Activated CD4-positive, alpha-beta T cell treated with anti-CD3 and anti-CD28 coated beads, Interleukin-2, amount 10 ng/mL, durations not matched to agents 7 days and 5 days (primary cell): ENCODE measurements around the gene PARP3. TPM values are rescaled to one million over a fixed set of nuclear protein-coding genes. Genes with fewer than 3 reads are reported as not detected.

ENCODE experiments used
- CTCF ChIA-PET: fragments of 350-600 bp; sonication (Branson Sonifier 250); formaldehyde crosslinking; loops from one replicate; lab custom pipeline; 2021; ENCODE audit warnings: antibody characterized with exemption; lab: Charles Lee
- POLR2A ChIA-PET: fragments of 350-600 bp; sonication (Branson Sonifier 250); formaldehyde crosslinking; loops from one replicate; lab custom pipeline; 2021; ENCODE audit warnings: antibody characterized with exemption; lab: Charles Lee
- DNase-seq: peaks from one replicate; pipeline ENCODE4 v3.0.0-alpha.2; 2020
- H3K27ac Mint-ChIP-seq: one replicate; pipeline ENCODE4 v1.8.0; 2021; ENCODE audit warnings: mild to moderate bottlenecking, moderate library complexity, mixed read lengths
- H3K27me3 Mint-ChIP-seq: one replicate; pipeline ENCODE4 v1.8.0; 2021; ENCODE audit warnings: mixed read lengths
- H3K36me3 Mint-ChIP-seq: one replicate; pipeline ENCODE4 v1.8.0; 2021; ENCODE audit warnings: low read depth, mixed read lengths
- H3K4me1 Mint-ChIP-seq: one replicate; pipeline ENCODE4 v1.8.0; 2021; ENCODE audit warnings: mixed read lengths
- H3K4me3 Mint-ChIP-seq: one replicate; pipeline ENCODE4 v1.8.0; 2021; ENCODE audit warnings: mild to moderate bottlenecking, moderate library complexity, mixed read lengths
- H3K9me3 Mint-ChIP-seq: one replicate; pipeline ENCODE4 v1.8.0; 2021; ENCODE audit warnings: mixed read lengths
- total RNA-seq, 2 experiments: library from RNA; stranded (reverse); gene quantifications; one replicate each; pipeline ENCODE4 v1.2.3, GENCODE V29; 2021

PARP3 gene
- total RNA-seq, 2 experiments from 2014 or later, result 22.1 to 22.9 TPM

DNA sequence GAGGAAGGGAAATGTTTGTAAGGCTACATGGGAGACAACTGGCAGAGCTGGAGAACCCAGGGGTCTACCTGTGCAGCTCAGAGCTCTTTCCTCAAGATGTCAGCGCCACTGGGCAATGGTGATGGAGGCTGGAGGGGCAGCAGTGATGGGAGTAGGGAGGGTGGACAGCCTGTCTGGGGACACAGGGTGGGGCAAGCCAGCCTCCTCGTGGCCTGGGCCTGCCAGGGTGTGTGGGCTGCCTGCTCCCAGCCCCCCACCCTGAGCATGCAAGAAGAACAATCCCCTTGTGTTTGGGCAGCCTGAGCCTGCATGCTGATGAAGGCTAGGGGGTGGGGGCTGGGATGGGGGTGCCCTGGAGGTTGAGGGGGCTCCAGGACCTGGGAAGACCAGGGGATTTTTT, 23.9 kb downstream of the PARP3 start:
- ChIA-PET POLR2A (no interaction called here), CTCF (interaction anchor here (0.6 to 1.4 kb wide), 4 partner anchors 8 to 490 kb away, joined by 3 to 5 read pairs (median 4); partner anchors contain the start of genes ABHD14B and RRP9)
- Mint-ChIP-seq H3K4me1 (peaks cover 16% of the 10 kb centered on the region), H3K4me3 (peak overlapping the region; percentile 80), H3K36me3 (no peaks in the 10 kb centered on the region), H3K27ac (peak overlapping the region; percentile 57), H3K27me3 (peaks cover 5% of the 10 kb centered on the region), H3K9me3 (no peaks in the 10 kb centered on the region)
- DNase-seq, result no peak

DNA sequence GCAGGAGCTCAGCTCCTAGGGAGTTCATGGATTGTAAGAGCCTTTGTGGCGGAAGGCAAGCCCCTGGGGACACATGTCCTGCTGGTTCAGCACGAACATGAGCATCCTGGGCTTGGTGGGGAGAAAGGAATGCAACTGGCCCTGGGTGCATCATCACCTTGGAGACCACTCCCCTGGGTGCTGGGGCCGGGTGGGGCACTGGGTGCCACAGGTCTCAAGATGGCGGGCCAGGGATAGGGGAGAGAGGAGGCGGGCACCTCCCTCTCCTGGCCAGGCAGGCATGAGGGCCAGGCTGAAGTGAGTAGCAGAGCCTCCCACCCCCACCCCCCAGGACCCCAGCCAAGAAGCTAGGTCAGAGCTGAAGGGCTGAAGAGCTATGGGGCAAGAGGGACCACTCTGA, 24.3 kb downstream of the PARP3 start:
- CTCF ChIA-PET, result interaction anchor here (0.6 to 1.4 kb wide), 4 partner anchors 7 to 491 kb away, joined by 3 to 5 read pairs (median 4); partner anchors contain the start of genes ABHD14B, GPR62 and RRP9

DNA sequence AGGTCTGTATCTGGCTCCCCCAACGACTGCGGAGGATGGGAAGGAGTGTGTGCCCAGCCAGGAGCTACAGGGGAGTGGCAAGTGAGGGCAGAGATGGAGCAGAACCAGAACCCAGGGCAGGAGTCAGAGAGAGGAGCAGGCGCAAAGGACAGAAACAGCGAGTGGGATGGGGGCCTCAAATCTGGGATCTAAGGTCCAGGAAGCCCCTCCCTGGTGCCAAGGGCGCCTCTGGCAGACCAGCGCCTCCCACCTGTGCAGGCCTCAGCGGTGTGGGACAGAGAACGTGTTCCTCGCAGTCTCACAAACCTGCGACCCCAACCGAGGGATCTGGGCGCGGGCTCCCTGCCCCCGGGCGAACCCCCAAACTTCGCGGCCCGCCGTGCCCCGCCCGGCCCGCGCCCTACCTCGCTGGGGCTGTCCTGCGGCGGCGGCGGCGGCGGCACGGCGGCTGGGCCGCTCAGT, 24.8 kb downstream of the PARP3 start:
- no peak for DNase-seq
- H3K27ac Mint-ChIP-seq, result peak overlapping the region; percentile 19
- no peaks in the 10 kb centered on the region for H3K9me3 Mint-ChIP-seq
- ChIA-PET CTCF (interaction anchor here (0.6 to 1.4 kb wide), 3 partner anchors 12 to 491 kb away, joined by 3 to 4 read pairs (median 3); partner anchors contain the start of genes GPR62 and RRP9), POLR2A (no interaction called here)
- peaks cover 18% of the 10 kb centered on the region for H3K4me1 Mint-ChIP-seq
- H3K36me3 Mint-ChIP-seq, result no peaks in the 10 kb centered on the region
- H3K4me3 Mint-ChIP-seq, result peak overlapping the region; percentile 80
- peaks cover 3% of the 10 kb centered on the region for H3K27me3 Mint-ChIP-seq

More for the DNA sequence above, 24.3 kb downstream of the PARP3 start:
- peaks cover 5% of the 10 kb centered on the region for H3K27me3 Mint-ChIP-seq
- H3K36me3 Mint-ChIP-seq, result no peaks in the 10 kb centered on the region
- no peak for DNase-seq
- no peaks in the 10 kb centered on the region for H3K9me3 Mint-ChIP-seq
- peak overlapping the region; percentile 19 for H3K27ac Mint-ChIP-seq
- H3K4me3 Mint-ChIP-seq, result peak overlapping the region; percentile 80
- POLR2A ChIA-PET, result no interaction called here
- peaks cover 18% of the 10 kb centered on the region for H3K4me1 Mint-ChIP-seq

- H3K4me1 Mint-ChIP-seq, result peaks cover 20% of the 10 kb centered on the region
- peak within 1 kb of the TSS; percentile 85 for H3K27ac Mint-ChIP-seq
- DNase-seq, result peak; percentile 32
- ChIA-PET POLR2A (no interaction called here), CTCF (interaction anchor here (1.0 to 1.4 kb wide), 2 partner anchors 13 to 26 kb away, joined by 3 to 4 read pairs; partner anchors contain the start of genes GPR62 and RRP9)
- no peaks in the 10 kb centered on the region for H3K9me3 Mint-ChIP-seq
- no peaks in the 10 kb centered on the region for H3K36me3 Mint-ChIP-seq
- peaks cover 2% of the 10 kb centered on the region for H3K27me3 Mint-ChIP-seq
- peak within 1 kb of the TSS; percentile 81 for H3K4me3 Mint-ChIP-seq
Observed at GRCh38 chr3:51967384-51968169, 25.4 kb downstream of the PARP3 start, which contains the start of gene PCBP4. Gene PCBP4 (minus strand): TSS chr3:51967454. CDS start chr3:51961240, 6,214 bp downstream.

GRCh38 chr3:51968170-51968775, 26.1 kb downstream of the PARP3 start:
- Mint-ChIP-seq H3K27me3 (no peaks in the 10 kb centered on the region), H3K36me3 (no peaks in the 10 kb centered on the region), H3K27ac (peak overlapping the region; percentile 85), H3K4me3 (peak overlapping the region; percentile 81), H3K9me3 (no peaks in the 10 kb centered on the region), H3K4me1 (peaks cover 20% of the 10 kb centered on the region)
- ChIA-PET POLR2A (interaction anchor here (0.6 kb wide), 1 partner anchor 541 kb away, joined by 4 read pairs; no protein-coding TSS in a partner anchor), CTCF (interaction anchor here (1.5 to 1.9 kb wide), 2 partner anchors 26 to 27 kb away, joined by 6 to 8 read pairs; partner anchors contain the start of genes PARP3 and RRP9)
- DNase-seq, result no peak

- ChIA-PET POLR2A (no interaction called here), CTCF (interaction anchor here (1.0 to 1.9 kb wide), 5 partner anchors 13 to 467 kb away, joined by 3 to 8 read pairs (median 6); partner anchors contain the start of genes PARP3 and RRP9)
- H3K36me3 Mint-ChIP-seq, result no peaks in the 10 kb centered on the region
- H3K27ac Mint-ChIP-seq, result peak overlapping the region; percentile 17
- H3K4me1 Mint-ChIP-seq, result peaks cover 24% of the 10 kb centered on the region
- no peak for DNase-seq
- peak overlapping the region; percentile 39 for H3K4me3 Mint-ChIP-seq
- no peaks in the 10 kb centered on the region for H3K27me3 Mint-ChIP-seq
- no peaks in the 10 kb centered on the region for H3K9me3 Mint-ChIP-seq
Observed at GRCh38 chr3:51968883-51969678, 26.9 kb downstream of the PARP3 start.

DNA sequence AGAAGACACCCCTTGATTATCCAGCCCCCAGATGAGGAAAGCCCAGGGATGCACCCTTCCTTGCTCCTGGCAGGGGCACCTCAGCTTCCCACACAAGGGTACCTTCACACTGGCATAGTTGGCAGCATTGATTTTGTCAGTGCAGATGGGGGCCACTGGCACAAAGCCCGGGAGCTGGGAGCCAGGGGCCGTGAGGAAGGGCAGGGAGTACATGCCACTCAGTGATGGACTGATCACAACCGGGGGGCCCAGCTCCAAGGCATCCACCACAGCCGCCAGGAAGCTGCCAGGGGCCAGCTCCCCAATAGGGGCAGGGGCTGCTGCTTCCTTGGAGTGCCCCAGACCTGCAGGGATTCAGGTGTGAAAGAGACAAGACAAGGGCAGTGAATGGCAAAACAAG, 27.7 kb downstream of the PARP3 start:
- Mint-ChIP-seq H3K27me3 (no peaks in the 10 kb centered on the region), H3K4me3 (no peak overlapping the region), H3K27ac (no peak overlapping the region), H3K36me3 (no peaks in the 10 kb centered on the region), H3K9me3 (no peaks in the 10 kb centered on the region), H3K4me1 (peaks cover 31% of the 10 kb centered on the region)
- DNase-seq, result no peak
- ChIA-PET CTCF (interaction anchor here (1.0 to 1.9 kb wide), 7 partner anchors 10 to 468 kb away, joined by 3 to 8 read pairs (median 5); partner anchors contain the start of genes PARP3 and RRP9), POLR2A (no interaction called here)

GRCh38 chr3:51970606-51971300, 28.6 kb downstream of the PARP3 start:
- Mint-ChIP-seq H3K27me3 (no peaks in the 10 kb centered on the region), H3K4me3 (no peak overlapping the region), H3K36me3 (no peaks in the 10 kb centered on the region), H3K27ac (no peak overlapping the region), H3K4me1 (peaks cover 38% of the 10 kb centered on the region), H3K9me3 (no peaks in the 10 kb centered on the region)
- DNase-seq, result no peak
- ChIA-PET CTCF (interaction anchor here (0.7 to 1.8 kb wide), 6 partner anchors 9 to 24 kb away, joined by 3 to 7 read pairs (median 4); no protein-coding TSS in a partner anchor), POLR2A (no interaction called here)

- H3K9me3 Mint-ChIP-seq, result no peaks in the 10 kb centered on the region
- H3K4me3 Mint-ChIP-seq, result no peak overlapping the region
- POLR2A ChIA-PET, result no interaction called here
- CTCF ChIA-PET, result interaction anchor here (0.7 to 4.0 kb wide), 3 partner anchors 9 to 20 kb away, joined by 3 to 61 read pairs (median 5); partner anchors contain the start of gene ACY1
- no peak for DNase-seq
- H3K27ac Mint-ChIP-seq, result no peak overlapping the region
- H3K36me3 Mint-ChIP-seq, result no peaks in the 10 kb centered on the region
- no peaks in the 10 kb centered on the region for H3K27me3 Mint-ChIP-seq
- H3K4me1 Mint-ChIP-seq, result peaks cover 37% of the 10 kb centered on the region
Observed at GRCh38 chr3:51971350-51971749, 29.2 kb downstream of the PARP3 start.

- Mint-ChIP-seq H3K27me3 (no peaks in the 10 kb centered on the region), H3K4me1 (peaks cover 34% of the 10 kb centered on the region), H3K4me3 (peak overlapping the region; percentile 96), H3K9me3 (no peaks in the 10 kb centered on the region), H3K27ac (peak overlapping the region; percentile 93), H3K36me3 (no peaks in the 10 kb centered on the region)
- ChIA-PET CTCF (interaction anchor here (0.6 to 4.1 kb wide), 20 partner anchors 9 to 1363 kb away, joined by 3 to 61 read pairs (median 5); partner anchors contain the start of genes ACY1, CISH, GPR62 and PARP3), POLR2A (interaction anchor here (0.5 to 1.2 kb wide), 3 partner anchors 9 to 303 kb away, joined by 3 to 5 read pairs (median 4); partner anchors contain the start of gene ACY1)
- DNase-seq, result no peak
Observed at GRCh38 chr3:51974277-51974962, 32.3 kb downstream of the PARP3 start.
